Liver (tissue), 3 donors: Measurements from ENCODE around the gene OR10A6.

Experiments used
- CTCF ChIP-seq: fragments of 150-350 bp; IDR thresholded peaks from 2 replicates; pipeline ENCODE4 v1.5.1; 2017; ENCODE audit warnings: improper control_type of control experiment, low read depth, low read length; ENCODE audit not compliant: missing input control
- EGR1 ChIP-seq, 2 donors: IDR thresholded peaks; 2 replicates each; pipeline ENCODE4 v1.6.1; 2016 to 2018; ENCODE audit warnings: antibody characterized with exemption in 2 of 2, low read depth in 2 of 2
- FOXA2 ChIP-seq: IDR thresholded peaks from 2 replicates; pipeline ENCODE4 v1.6.1; 2016; ENCODE audit warnings: antibody characterized with exemption
- MAX ChIP-seq: IDR thresholded peaks from 2 replicates; pipeline ENCODE4 v1.6.1; 2016; ENCODE audit warnings: antibody characterized with exemption
- NR2F2 ChIP-seq: IDR thresholded peaks from 2 replicates; pipeline ENCODE4 v1.6.1; 2016; ENCODE audit warnings: antibody characterized with exemption
- RAD21 ChIP-seq, 2 donors: IDR thresholded peaks; 2 replicates each; pipeline ENCODE4 v1.6.1; 2016; ENCODE audit warnings: antibody characterized with exemption in 2 of 2, mild to moderate bottlenecking in 2 of 2
- REST ChIP-seq: IDR thresholded peaks from 2 replicates; pipeline ENCODE4 v1.6.1; 2016; ENCODE audit warnings: antibody characterized with exemption, mild to moderate bottlenecking
- SP1 ChIP-seq: IDR thresholded peaks from 2 replicates; pipeline ENCODE4 v1.6.1; 2018; ENCODE audit warnings: antibody characterized with exemption, mild to moderate bottlenecking
- TAF1 ChIP-seq: conservative IDR thresholded peaks from 2 replicates; pipeline ENCODE4 v1.6.1; 2016; ENCODE audit warnings: antibody characterized with exemption, mild to moderate bottlenecking
- YY1 ChIP-seq: IDR thresholded peaks from 2 replicates; pipeline ENCODE4 v1.6.1; 2016; ENCODE audit warnings: antibody characterized with exemption, mild to moderate bottlenecking
- donor health status: healthy.
- donor health status: healthy.

GRCh38 chr11:7904917-7905316 lies 26.2 kb downstream of the OR10A6 start:
- TF ChIP-seq CTCF (no peak), YY1 (no peak), MAX (no peak), TAF1 (no peak), SP1 (no peak), REST (no peak), RAD21 (IDR thresholded peaks at IDR 0.05) (no peak), NR2F2 (no peak), EGR1 (IDR thresholded peaks at IDR 0.05; ENCODE audit: low read depth in 2 of 2) (no peak), FOXA2 (no peak)
